ENCODE data around the gene CBX3. TPM values are rescaled to one million over a fixed set of nuclear protein-coding genes. Genes with fewer than 3 reads are reported as not detected.

CBX3 gene
- total RNA-seq, 1 donor: 160 TPM

DNA sequence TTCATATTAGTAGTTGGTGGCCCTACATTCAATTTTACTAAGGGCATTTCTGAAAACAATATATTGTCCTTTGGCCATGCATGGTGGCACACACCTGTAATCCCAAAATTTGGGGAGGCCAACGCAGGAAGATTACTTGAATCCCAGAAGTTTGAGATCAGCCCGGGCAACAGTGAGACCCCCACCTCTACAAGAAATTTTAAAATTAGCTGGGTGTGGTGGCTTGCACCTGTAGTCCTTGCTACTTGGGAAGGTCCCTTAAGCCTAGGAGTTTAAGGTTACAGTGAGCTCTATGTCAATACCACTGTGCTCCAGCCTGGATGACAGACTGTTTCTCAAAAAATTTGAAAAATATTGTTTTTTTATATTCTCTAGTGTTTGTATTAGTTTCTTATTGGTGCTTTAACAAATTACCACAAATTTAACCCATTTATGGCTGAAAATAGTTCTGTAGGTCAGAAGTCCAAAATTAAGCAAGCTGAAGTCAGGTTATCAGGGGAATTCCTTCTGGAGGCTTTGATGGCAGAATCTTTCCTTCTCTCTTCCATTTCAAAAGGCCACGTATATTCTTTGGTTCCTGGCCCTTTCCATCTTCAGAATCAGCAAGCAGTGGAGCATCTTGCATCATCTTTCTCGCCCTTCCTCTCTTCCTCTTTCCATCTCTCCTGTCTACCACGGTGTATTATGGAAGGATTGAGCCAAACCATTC, 12.4 kb downstream of the CBX3 start:
- H3K4me3 ChIP-seq (ENCODE audit: low read depth, low read length): no peak overlapping the region

DNA sequence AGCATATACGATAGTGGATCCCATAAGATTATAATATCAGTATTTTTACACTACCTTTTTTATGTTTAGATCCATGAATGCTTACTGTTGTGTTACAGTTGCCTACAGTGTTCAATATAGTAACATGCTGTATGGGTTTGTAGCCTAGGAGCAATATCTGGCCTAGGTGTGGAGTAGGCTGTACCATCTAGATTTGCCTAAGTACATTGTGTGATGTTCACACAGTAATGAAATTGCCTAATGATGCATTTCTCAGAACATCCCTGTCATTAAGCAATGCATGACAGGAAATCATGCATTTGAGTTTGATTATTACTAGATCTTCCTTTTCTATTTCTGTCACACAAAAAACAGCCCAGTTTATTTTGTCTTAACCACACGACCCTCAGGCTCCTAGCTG, 14.5 kb downstream of the CBX3 start:
- TF ChIP-seq CTCF (IDR thresholded peaks at IDR 0.05; ENCODE audit: insufficient read depth, low read length): no peak
- H3K4me3 ChIP-seq (ENCODE audit: low read depth, low read length): no peak overlapping the region
- DNase-seq (ENCODE audit: low read depth): no peak

More for the DNA sequence above, 12.4 kb downstream of the CBX3 start:
- no peak for DNase-seq (ENCODE audit: low read depth)
- no peak for TF ChIP-seq CTCF (IDR thresholded peaks at IDR 0.05; ENCODE audit: insufficient read depth, low read length)

- no peak overlapping the region for H3K4me3 ChIP-seq (ENCODE audit: low read depth, low read length)
- DNase-seq (ENCODE audit: low read depth): no peak
- no peak for TF ChIP-seq CTCF (IDR thresholded peaks at IDR 0.05; ENCODE audit: insufficient read depth, low read length)
Measured at GRCh38 chr7:26224359-26224758, 22.8 kb downstream of the CBX3 start.

GRCh38 chr7:26227987-26228386, 26.4 kb downstream of the CBX3 start:
- TF ChIP-seq CTCF (IDR thresholded peaks at IDR 0.05; ENCODE audit: insufficient read depth, low read length): no peak
- DNase-seq (ENCODE audit: low read depth): no peak
- H3K4me3 ChIP-seq (ENCODE audit: low read depth, low read length): no peak overlapping the region

DNA sequence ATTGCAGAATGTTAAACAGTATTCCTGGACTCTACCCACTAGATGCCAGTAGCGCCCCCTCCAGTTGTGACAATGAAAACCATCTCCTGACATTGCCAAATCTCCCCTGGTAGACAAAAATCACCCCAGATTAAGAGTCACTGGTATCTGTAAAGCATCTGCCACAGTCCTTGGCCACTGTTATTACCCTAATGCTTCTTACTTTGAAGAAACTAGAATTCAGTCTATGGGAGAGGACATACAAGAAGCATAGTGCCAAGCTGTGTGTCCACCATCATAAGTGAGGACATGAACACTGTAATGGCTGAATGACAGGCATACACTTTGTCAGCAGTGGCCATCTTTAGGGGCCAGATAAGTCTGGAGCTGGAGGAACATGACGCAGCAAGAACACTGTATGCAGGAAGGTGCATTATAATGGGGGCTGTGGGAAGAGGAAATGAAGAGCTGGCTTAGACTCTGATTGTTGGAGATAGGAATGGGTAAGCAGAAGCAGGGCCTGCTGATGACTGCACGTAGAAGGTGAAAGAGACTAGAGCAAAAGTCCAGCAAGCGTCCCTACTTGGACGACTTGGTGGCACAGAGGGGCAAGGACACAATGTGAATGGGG, 32.5 kb downstream of the CBX3 start:
- TF ChIP-seq CTCF (IDR thresholded peaks at IDR 0.05; ENCODE audit: insufficient read depth, low read length): no peak
- H3K4me3 ChIP-seq (ENCODE audit: low read depth, low read length): no peak overlapping the region
- no peak for DNase-seq (ENCODE audit: low read depth)

DNA sequence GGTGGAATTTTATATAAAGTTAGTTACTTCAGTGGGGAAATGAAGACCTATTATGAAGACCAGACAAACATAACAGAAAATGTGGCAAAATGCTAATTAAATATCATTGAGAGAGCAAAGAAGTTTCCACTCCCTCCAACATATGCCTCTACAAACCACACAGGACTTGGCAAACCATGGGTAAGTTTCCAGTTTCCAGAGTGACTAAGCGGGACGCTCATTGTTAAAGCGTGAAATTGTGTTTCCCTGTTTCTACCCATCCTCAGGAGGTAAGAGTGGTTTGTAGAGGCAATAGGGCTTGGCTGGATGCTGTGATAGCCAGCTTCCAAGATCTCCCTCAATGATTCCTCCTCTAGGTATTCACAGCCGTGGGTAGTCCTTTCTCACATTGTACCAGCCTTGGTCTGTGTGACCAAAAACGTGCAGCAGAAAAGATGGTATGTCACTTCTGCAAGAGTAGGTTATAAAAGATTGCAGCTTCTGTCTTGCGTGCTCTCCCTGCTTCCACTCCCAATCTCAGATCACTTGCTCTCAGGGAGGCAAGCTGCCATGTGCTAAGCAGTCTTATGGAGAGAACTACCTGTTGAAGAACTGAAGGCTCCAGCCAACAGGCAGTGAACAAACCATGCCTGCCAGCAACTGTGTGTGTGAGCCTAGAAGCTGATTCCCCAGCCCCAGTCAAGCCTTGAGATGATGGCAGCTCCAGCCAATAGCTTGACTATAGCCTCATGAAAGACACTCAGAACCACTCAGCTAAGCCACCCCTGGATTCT, 35.7 kb downstream of the CBX3 start:
- TF ChIP-seq CTCF (IDR thresholded peaks at IDR 0.05; ENCODE audit: insufficient read depth, low read length): no peak
- DNase-seq (ENCODE audit: low read depth): no peak
- no peak overlapping the region for H3K4me3 ChIP-seq (ENCODE audit: low read depth, low read length)

All from fibroblast of the aortic adventitia (primary cell).